Endodermal cell (in vitro differentiated cells): ENCODE data around the gene DISP3. TPM values are rescaled to one million over a fixed set of nuclear protein-coding genes. Genes with fewer than 3 reads are reported as not detected.

Experiments
- DNase-seq: peaks from one replicate; pipeline ENCODE4 v3.0.0-alpha.2; 2017
- H3K27ac ChIP-seq: 2 replicates; pipeline ENCODE4 v1.5.1; 2013; ENCODE audit warnings: mild to moderate bottlenecking, low read depth, low read length, moderate library complexity
- H3K27me3 ChIP-seq: 2 replicates; pipeline ENCODE4 v1.6.1; 2013; ENCODE audit warnings: mild to moderate bottlenecking, low read length, moderate library complexity; ENCODE audit not compliant: insufficient read depth, control insufficient read depth, poor library complexity, severe bottlenecking
- H3K36me3 ChIP-seq: 2 replicates; pipeline ENCODE4 v1.7.0; 2013; ENCODE audit warnings: mild to moderate bottlenecking, low read length, moderate library complexity; ENCODE audit not compliant: control insufficient read depth, insufficient read depth
- H3K4me1 ChIP-seq: one replicate; pipeline ENCODE4 v1.7.0; 2013; ENCODE audit warnings: low read length; ENCODE audit not compliant: control insufficient read depth, insufficient read depth
- H3K4me3 ChIP-seq: 2 replicates; pipeline ENCODE4 v1.5.1; 2013; ENCODE audit warnings: mild to moderate bottlenecking, low read length, moderate library complexity
- H3K9ac ChIP-seq: 2 replicates; pipeline ENCODE4 v1.6.1; 2013; ENCODE audit warnings: mild to moderate bottlenecking, low read length, moderate library complexity; ENCODE audit not compliant: poor library complexity, severe bottlenecking; ENCODE audit errors: extremely low read depth
- H3K9me3 ChIP-seq: 2 replicates; pipeline ENCODE4 v1.6.1; 2013; ENCODE audit warnings: mild to moderate bottlenecking, low read length, moderate library complexity; ENCODE audit not compliant: control insufficient read depth
- H3K27ac Mint-ChIP-seq: 2 replicates; pipeline ENCODE4 v1.8.0; 2020; ENCODE audit warnings: mixed read lengths
- H3K27me3 Mint-ChIP-seq: 2 replicates; pipeline ENCODE4 v1.8.0; 2021; ENCODE audit warnings: mild to moderate bottlenecking, mixed read lengths; ENCODE audit not compliant: insufficient read depth
- H3K36me3 Mint-ChIP-seq: 2 replicates; pipeline ENCODE4 v1.8.0; 2020; ENCODE audit warnings: low read depth, mixed read lengths
- H3K4me1 Mint-ChIP-seq: 2 replicates; pipeline ENCODE4 v1.8.0; 2020; ENCODE audit warnings: mixed read lengths
- H3K4me3 Mint-ChIP-seq: 2 replicates; pipeline ENCODE4 v1.8.0; 2020; ENCODE audit warnings: mild to moderate bottlenecking, moderate library complexity, mixed read lengths
- H3K9me3 Mint-ChIP-seq: 2 replicates; pipeline ENCODE4 v1.8.0; 2020; ENCODE audit warnings: mild to moderate bottlenecking, mixed read lengths
- WGBS, 2 experiments: methylation state at CpG; one replicate each; pipeline versions ENCODE4 v1.1.5 to v1.1.7; 2013; ENCODE audit warnings: missing lambda C conversion rate in 2 of 2, mixed read lengths in 1 of 2; ENCODE audit not compliant: insufficient coverage in 1 of 2, insufficient read length in 1 of 2; 5-methylcytosine and 5-hydroxymethylcytosine counted together
- total RNA-seq, 2 donors: library from RNA; stranded (reverse); fragmentation: NEBNext Ultra II Directional in 1 of 2; extraction: Animal tissue kit (Norgen Biotek cat#: 25700) in 1 of 2; gene quantifications; 2 replicates in 1 of 2; 3 replicates in 1 of 2; pipeline ENCODE4 v1.2.1, GENCODE V29; 2021
- TF ChIP-seq, protein P1 (sequence below): fragments of 200-600 bp; sonication (generic); conservative IDR thresholded peaks from 2 replicates; pipeline ENCODE4 v1.5.0; 2021; ENCODE audit warnings: antibody characterized with exemption, mild to moderate bottlenecking

The DISP3 gene
- total RNA-seq, 2 donors from 2014 or later, result 9.6 to 11.6 TPM

DNA sequence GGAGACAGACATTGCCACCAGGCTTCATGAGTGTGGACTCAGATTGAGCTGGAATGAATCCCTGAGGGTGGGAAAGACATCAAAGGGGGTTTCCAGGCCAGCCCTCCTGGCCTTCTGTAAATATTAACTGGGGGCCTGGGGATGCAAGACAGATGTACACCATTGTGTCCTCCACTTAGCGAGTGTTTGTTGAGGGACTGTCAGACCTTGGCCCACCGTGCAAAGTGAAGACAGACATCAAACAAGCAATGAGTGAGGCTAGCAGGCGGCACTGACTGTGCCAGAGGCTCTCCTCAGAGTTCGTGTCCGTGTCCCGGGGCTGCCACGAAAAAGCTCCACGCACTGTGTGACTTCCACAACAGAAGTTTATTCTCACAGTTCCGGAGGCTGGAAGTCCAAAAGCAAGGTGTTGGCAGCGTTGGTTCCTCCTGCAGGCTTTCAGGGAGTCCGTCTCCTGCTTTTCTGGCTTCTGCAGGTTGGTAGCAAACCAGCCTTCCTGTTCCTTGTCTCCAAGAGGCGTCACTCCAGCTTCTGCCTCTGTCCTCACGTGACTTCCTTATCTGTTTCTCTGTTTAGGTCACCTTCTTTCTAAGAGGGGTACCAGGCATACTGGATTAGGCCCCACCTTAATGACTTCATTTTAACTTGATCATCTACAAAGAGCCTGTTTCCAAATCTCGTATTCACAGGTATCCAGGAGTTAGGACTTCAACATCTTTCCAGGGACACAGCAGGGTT, 59.1 kb downstream of the DISP3 start:
- peaks cover 6% of the 10 kb centered on the region for H3K27me3 Mint-ChIP-seq
- TF ChIP-seq, protein P1, sequence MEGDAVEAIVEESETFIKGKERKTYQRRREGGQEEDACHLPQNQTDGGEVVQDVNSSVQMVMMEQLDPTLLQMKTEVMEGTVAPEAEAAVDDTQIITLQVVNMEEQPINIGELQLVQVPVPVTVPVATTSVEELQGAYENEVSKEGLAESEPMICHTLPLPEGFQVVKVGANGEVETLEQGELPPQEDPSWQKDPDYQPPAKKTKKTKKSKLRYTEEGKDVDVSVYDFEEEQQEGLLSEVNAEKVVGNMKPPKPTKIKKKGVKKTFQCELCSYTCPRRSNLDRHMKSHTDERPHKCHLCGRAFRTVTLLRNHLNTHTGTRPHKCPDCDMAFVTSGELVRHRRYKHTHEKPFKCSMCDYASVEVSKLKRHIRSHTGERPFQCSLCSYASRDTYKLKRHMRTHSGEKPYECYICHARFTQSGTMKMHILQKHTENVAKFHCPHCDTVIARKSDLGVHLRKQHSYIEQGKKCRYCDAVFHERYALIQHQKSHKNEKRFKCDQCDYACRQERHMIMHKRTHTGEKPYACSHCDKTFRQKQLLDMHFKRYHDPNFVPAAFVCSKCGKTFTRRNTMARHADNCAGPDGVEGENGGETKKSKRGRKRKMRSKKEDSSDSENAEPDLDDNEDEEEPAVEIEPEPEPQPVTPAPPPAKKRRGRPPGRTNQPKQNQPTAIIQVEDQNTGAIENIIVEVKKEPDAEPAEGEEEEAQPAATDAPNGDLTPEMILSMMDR, result no peak

DNA sequence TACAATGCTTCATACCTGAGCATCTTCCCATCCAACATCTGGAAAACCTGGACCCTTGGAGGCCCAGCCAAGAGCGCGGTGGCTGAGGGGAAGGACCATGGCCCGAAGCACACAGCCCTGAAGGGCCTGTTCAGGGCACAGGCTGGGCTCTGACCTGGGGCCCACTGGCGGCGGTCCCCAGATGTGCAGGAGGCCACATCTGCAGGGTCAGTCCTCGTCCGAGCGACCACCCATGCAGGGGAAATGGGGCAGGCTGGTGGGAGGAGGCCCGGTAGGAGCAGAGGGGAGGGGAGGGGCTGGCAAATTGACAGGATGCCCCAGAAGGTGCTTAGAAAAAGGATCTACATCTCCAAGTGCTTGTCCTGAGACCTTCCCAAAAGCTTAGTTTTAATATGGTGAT, 59.9 kb downstream of the DISP3 start:
- Mint-ChIP-seq H3K27me3 (peaks cover 6% of the 10 kb centered on the region), H3K9me3 (no peaks in the 10 kb centered on the region), H3K4me1 (peaks cover 5% of the 10 kb centered on the region), H3K4me3 (no peak overlapping the region), H3K27ac (no peak overlapping the region), H3K36me3 (no peaks in the 10 kb centered on the region)
- H3K4me1 ChIP-seq, result no peaks in the 10 kb centered on the region
- H3K36me3 ChIP-seq, result no peaks in the 10 kb centered on the region
- H3K9ac ChIP-seq, result no peak overlapping the region
- WGBS, 2 experiments, result 83 to 93% methylated on average over 1 to 9 of the region's 9 CpGs
- TF ChIP-seq, protein P1, result no peak
- H3K4me3 ChIP-seq, result no peak overlapping the region
- no peak for DNase-seq
- H3K27me3 ChIP-seq, result no peaks in the 10 kb centered on the region
- peak overlapping the region; percentile 49 for H3K27ac ChIP-seq
- no peaks in the 10 kb centered on the region for H3K9me3 ChIP-seq

More for the DNA sequence above, 59.1 kb downstream of the DISP3 start:
- H3K27ac Mint-ChIP-seq, result no peak overlapping the region
- Histone ChIP-seq H3K9ac (no peak overlapping the region), H3K9me3 (no peaks in the 10 kb centered on the region), H3K36me3 (no peaks in the 10 kb centered on the region), H3K27me3 (no peaks in the 10 kb centered on the region), H3K4me3 (no peak overlapping the region), H3K4me1 (no peaks in the 10 kb centered on the region), H3K27ac (no peak overlapping the region)
- no peak for DNase-seq
- H3K4me1 Mint-ChIP-seq, result peaks cover 5% of the 10 kb centered on the region
- H3K36me3 Mint-ChIP-seq, result no peaks in the 10 kb centered on the region
- no peak overlapping the region for H3K4me3 Mint-ChIP-seq
- H3K9me3 Mint-ChIP-seq, result no peaks in the 10 kb centered on the region
- WGBS, 2 experiments, result 93 to 97% methylated on average over 14 of the region's 14 CpGs

DNA sequence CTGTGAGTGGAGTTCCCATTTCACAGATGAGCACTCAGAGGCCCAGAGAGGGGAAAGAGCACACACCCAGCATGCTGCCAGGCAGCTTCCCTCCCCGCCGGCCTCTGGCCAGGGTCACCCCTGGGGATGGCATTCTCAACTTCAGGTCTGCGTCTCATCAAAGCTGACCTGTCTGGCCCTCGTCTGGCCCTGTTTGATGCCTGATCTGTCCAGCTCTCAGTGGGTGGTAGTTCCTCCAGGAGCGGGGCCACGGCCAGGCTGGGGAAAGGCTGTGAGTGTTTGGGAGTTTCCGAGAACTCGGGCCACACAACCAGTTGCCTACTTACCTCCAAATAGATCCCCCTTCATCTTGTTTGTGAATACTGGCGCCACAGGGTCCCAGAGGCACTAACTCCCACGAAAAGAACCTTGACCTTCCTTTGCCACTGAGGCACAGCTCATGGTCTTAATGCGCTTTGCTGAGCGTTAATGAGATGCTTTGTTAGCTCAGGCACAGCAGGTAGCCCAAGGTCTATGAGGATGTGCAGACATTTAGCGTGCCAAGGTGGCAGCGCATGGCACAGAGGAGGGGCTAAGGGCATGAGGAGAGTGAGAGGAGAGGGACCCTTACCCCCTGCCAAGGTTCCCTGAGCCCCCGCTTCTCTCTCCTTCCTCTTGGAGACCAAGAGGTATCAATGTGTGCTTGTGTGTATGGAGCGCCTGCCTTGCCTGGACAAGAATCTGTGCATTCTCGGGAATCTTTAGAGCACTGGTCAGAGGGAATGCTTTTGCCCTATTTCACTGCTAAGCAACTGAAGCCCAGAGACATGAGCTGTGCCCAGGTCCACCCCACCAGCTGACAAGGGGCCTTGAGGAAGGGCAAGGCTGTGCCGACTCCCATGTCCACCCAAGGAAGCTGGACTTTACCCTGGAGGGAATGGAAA, 61.2 kb downstream of the DISP3 start:
- DNase-seq, result no peak
- H3K27me3 ChIP-seq, result no peaks in the 10 kb centered on the region
- H3K4me1 ChIP-seq, result no peaks in the 10 kb centered on the region
- Mint-ChIP-seq H3K27me3 (peaks cover 6% of the 10 kb centered on the region), H3K4me1 (peaks cover 5% of the 10 kb centered on the region), H3K36me3 (no peaks in the 10 kb centered on the region), H3K4me3 (no peak overlapping the region), H3K27ac (no peak overlapping the region), H3K9me3 (no peaks in the 10 kb centered on the region)
- no peaks in the 10 kb centered on the region for H3K36me3 ChIP-seq
- no peaks in the 10 kb centered on the region for H3K9me3 ChIP-seq
- no peak overlapping the region for H3K9ac ChIP-seq
- H3K4me3 ChIP-seq, result no peak overlapping the region
- TF ChIP-seq, protein P1, result no peak
- no peak overlapping the region for H3K27ac ChIP-seq
- WGBS, 2 experiments, result 81 to 91% methylated on average over 11 to 18 of the region's 18 CpGs
